ENCODE data around the gene SLC38A8.

- TF ChIP-seq, protein P1, sequence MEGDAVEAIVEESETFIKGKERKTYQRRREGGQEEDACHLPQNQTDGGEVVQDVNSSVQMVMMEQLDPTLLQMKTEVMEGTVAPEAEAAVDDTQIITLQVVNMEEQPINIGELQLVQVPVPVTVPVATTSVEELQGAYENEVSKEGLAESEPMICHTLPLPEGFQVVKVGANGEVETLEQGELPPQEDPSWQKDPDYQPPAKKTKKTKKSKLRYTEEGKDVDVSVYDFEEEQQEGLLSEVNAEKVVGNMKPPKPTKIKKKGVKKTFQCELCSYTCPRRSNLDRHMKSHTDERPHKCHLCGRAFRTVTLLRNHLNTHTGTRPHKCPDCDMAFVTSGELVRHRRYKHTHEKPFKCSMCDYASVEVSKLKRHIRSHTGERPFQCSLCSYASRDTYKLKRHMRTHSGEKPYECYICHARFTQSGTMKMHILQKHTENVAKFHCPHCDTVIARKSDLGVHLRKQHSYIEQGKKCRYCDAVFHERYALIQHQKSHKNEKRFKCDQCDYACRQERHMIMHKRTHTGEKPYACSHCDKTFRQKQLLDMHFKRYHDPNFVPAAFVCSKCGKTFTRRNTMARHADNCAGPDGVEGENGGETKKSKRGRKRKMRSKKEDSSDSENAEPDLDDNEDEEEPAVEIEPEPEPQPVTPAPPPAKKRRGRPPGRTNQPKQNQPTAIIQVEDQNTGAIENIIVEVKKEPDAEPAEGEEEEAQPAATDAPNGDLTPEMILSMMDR (IDR thresholded peaks at IDR 0.05), result no peak
- TF ChIP-seq POLR2AphosphoS5 (IDR thresholded peaks at IDR 0.05) (no peak), EP300 (IDR thresholded peaks at IDR 0.05) (no peak), POLR2A (IDR thresholded peaks at IDR 0.05) (no peak)
These were observed 17.7 kb downstream of the SLC38A8 start for GRCh38 chr16:84024854-84025253.
